Spleen (tissue), 7 donors: ENCODE measurements around the gene FSTL3.

Experiments used
- POLR2A ChIP-seq, 3 donors: fragments of 450-650 bp; IDR thresholded peaks; one replicate each; pipeline ENCODE4 v1.5.1; 2017; ENCODE audit warnings: antibody characterized with exemption in 3 of 3, mild to moderate bottlenecking in 1 of 3
- TF ChIP-seq, protein P1 (sequence below), 11 experiments: fragments of 200-600 bp in 7 of 11; fragments of 450-650 bp in 4 of 11; sonication (generic) in 4 of 11; IDR thresholded peaks in 8 of 11; conservative IDR thresholded peaks in 3 of 11; 1 replicate in 7 of 11; 2 replicates in 4 of 11; pipeline versions ENCODE4 v1.4.0 to v1.8.0; 2016 to 2021; ENCODE audit warnings: antibody characterized with exemption in 11 of 11, inconsistent platforms in 4 of 11, mild to moderate bottlenecking in 1 of 11
- donor health status: DM: no; HTN: no; CAD: no; lungs with moderate emphysema.
- donor health status: DM: no; HTN: no; CAD: no.
- donor health status: DM: no; HTN: no; CAD: no.

DNA sequence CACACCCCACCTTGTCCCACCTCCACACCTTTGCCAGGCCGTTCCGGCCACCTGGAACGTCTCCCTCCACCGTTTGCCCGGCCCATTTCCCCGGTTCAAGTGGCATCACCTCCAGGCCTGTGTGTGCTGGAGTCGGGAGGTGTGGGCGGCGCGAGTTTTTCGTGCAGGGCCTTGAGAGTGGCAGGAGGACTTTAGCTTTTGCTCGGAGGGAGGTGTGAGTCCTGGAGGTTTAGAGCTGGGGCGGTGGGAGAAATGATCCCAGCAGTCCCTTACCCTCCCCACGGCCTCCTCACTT is 28.2 kb downstream of the FSTL3 start:
- TF ChIP-seq, protein P1, sequence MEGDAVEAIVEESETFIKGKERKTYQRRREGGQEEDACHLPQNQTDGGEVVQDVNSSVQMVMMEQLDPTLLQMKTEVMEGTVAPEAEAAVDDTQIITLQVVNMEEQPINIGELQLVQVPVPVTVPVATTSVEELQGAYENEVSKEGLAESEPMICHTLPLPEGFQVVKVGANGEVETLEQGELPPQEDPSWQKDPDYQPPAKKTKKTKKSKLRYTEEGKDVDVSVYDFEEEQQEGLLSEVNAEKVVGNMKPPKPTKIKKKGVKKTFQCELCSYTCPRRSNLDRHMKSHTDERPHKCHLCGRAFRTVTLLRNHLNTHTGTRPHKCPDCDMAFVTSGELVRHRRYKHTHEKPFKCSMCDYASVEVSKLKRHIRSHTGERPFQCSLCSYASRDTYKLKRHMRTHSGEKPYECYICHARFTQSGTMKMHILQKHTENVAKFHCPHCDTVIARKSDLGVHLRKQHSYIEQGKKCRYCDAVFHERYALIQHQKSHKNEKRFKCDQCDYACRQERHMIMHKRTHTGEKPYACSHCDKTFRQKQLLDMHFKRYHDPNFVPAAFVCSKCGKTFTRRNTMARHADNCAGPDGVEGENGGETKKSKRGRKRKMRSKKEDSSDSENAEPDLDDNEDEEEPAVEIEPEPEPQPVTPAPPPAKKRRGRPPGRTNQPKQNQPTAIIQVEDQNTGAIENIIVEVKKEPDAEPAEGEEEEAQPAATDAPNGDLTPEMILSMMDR (IDR thresholded peaks at IDR 0.05 in 8 of 11, conservative IDR thresholded peaks at IDR 0.05 in 3 of 11): no peak
- no peak for TF ChIP-seq POLR2A (IDR thresholded peaks at IDR 0.05)
